Uterus (tissue), 4 donors: ENCODE results near the gene GON4L. TPM values are rescaled to one million over a fixed set of nuclear protein-coding genes. Genes with fewer than 3 reads are reported as not detected.

Experiments
- DNase-seq, 2 donors: peaks; one replicate each; pipeline ENCODE4 v3.0.0-alpha.2; 2019 to 2020
- H3K27ac ChIP-seq, 2 donors: fragments of 200-600 bp; sonication (generic); 1 replicate in 1 of 2; 2 replicates in 1 of 2; pipeline ENCODE4 v1.5.1; 2016 to 2018
- H3K27me3 ChIP-seq, 2 donors: fragments of 200-600 bp; sonication (generic); one replicate each; pipeline ENCODE4 v1.5.1; 2018 to 2019; ENCODE audit warnings: control low read depth in 1 of 2
- H3K36me3 ChIP-seq, 2 donors: fragments of 200-600 bp; sonication (generic); one replicate each; pipeline ENCODE4 v1.5.1; 2019; ENCODE audit warnings: control low read depth in 1 of 2
- H3K4me1 ChIP-seq, 2 donors: fragments of 200-600 bp; sonication (generic); one replicate each; pipeline ENCODE4 v1.5.1; 2018 to 2019; ENCODE audit warnings: control low read depth in 1 of 2
- H3K4me3 ChIP-seq, 2 donors: fragments of 200-600 bp; sonication (generic); 1 replicate in 1 of 2; 2 replicates in 1 of 2; pipeline ENCODE4 v1.5.1; 2018 to 2019; ENCODE audit warnings: mild to moderate bottlenecking in 1 of 2
- H3K9me3 ChIP-seq, 2 donors: fragments of 200-600 bp; sonication (generic); one replicate each; pipeline ENCODE4 v1.5.1; 2019; ENCODE audit warnings: control low read depth in 1 of 2
- CTCF ChIP-seq, 4 experiments: fragments of 200-600 bp in 2 of 4; fragments of 450-650 bp in 2 of 4; sonication (generic) in 2 of 4; IDR thresholded peaks; one replicate each; pipeline ENCODE4 v1.5.1; 2016 to 2019; ENCODE audit warnings: antibody characterized with exemption in 4 of 4, mild to moderate bottlenecking in 2 of 4, moderate library complexity in 1 of 4
- POLR2A ChIP-seq, 2 donors: fragments of 450-650 bp; IDR thresholded peaks; one replicate each; pipeline ENCODE4 v1.6.1; 2016; ENCODE audit warnings: antibody characterized with exemption in 2 of 2, mild to moderate bottlenecking in 1 of 2, moderate library complexity in 1 of 2
- intact Hi-C: fragments of 100-400 bp; cut with DNase I; formaldehyde crosslinking; loops from one replicate; pipeline ENCODE4 v1.15.1; 2023; ENCODE audit warnings: low total_unique reads
- total RNA-seq, 4 donors: library from RNA; depleted of rRNA in 3 of 4; stranded (reverse); fragments of >200 nt in 3 of 4; gene quantifications; one replicate each; pipeline versions ENCODE4 v1.1.0 to v1.2.4, GENCODE V29; 2014 to 2023
- donor health status: DM: yes; HTN: yes; CAD: no.

GON4L gene
- total RNA-seq, 4 donors from 2014 or later, result 49.7 to 93.8 (median 51.9) TPM

- H3K27ac ChIP-seq, result no peak overlapping the region
- intact Hi-C loops, result no loop called here
- H3K9me3 ChIP-seq, result no peaks in the 10 kb centered on the region
- no peak overlapping the region for H3K4me3 ChIP-seq
- H3K27me3 ChIP-seq, result no peaks in the 10 kb centered on the region
- peaks cover 0 to 8% of the 10 kb centered on the region in 2 donors for H3K4me1 ChIP-seq
- no peak for DNase-seq
- TF ChIP-seq POLR2A (IDR thresholded peaks at IDR 0.05), result no peak
- TF ChIP-seq CTCF (IDR thresholded peaks at IDR 0.05), result no peak
- H3K36me3 ChIP-seq, result no peaks in the 10 kb centered on the region
Measured at GRCh38 chr1:155889566-155889965, 32.6 kb upstream of the GON4L start.

GRCh38 chr1:155888481-155888880 is 31.5 kb upstream of the GON4L start:
- no peak overlapping the region for H3K27ac ChIP-seq
- no peak overlapping the region for H3K4me3 ChIP-seq
- H3K9me3 ChIP-seq, result no peaks in the 10 kb centered on the region
- H3K27me3 ChIP-seq, result no peaks in the 10 kb centered on the region
- TF ChIP-seq CTCF (IDR thresholded peaks at IDR 0.05) (no peak), POLR2A (IDR thresholded peaks at IDR 0.05) (no peak)
- intact Hi-C loops, result no loop called here
- H3K36me3 ChIP-seq, result no peaks in the 10 kb centered on the region
- peaks cover 0 to 7% of the 10 kb centered on the region in 2 donors for H3K4me1 ChIP-seq
- no peak for DNase-seq

- H3K27ac ChIP-seq, result no peak overlapping the region
- intact Hi-C loops, result no loop called here
- no peak for DNase-seq
Measured at GRCh38 chr1:155884982-155885381, 28.0 kb upstream of the GON4L start.

GRCh38 chr1:155884031-155884960 is 27.3 kb upstream of the GON4L start:
- TF ChIP-seq CTCF (IDR thresholded peaks at IDR 0.05) (no peak), POLR2A (IDR thresholded peaks at IDR 0.05) (no peak)
- Histone ChIP-seq H3K4me1 (no peaks in the 10 kb centered on the region), H3K27me3 (no peaks in the 10 kb centered on the region), H3K36me3 (no peaks in the 10 kb centered on the region), H3K27ac (no peak overlapping the region), H3K9me3 (no peaks in the 10 kb centered on the region), H3K4me3 (no peak overlapping the region)
- DNase-seq, result no peak
- intact Hi-C loops, result no loop called here

More at GRCh38 chr1:155884982-155885381, 28.0 kb upstream of the GON4L start:
- TF ChIP-seq POLR2A (IDR thresholded peaks at IDR 0.05), result no peak
- Histone ChIP-seq H3K36me3 (no peaks in the 10 kb centered on the region), H3K4me3 (no peak overlapping the region), H3K4me1 (no peaks in the 10 kb centered on the region), H3K27me3 (no peaks in the 10 kb centered on the region), H3K9me3 (no peaks in the 10 kb centered on the region)

GRCh38 chr1:155882766-155883165 is 25.8 kb upstream of the GON4L start:
- H3K27me3 ChIP-seq, result no peaks in the 10 kb centered on the region
- H3K4me1 ChIP-seq, result no peaks in the 10 kb centered on the region
- no peak for TF ChIP-seq CTCF (IDR thresholded peaks at IDR 0.05)
- no peak for TF ChIP-seq POLR2A (IDR thresholded peaks at IDR 0.05)
- intact Hi-C loops, result no loop called here
- DNase-seq, result no peak
- H3K9me3 ChIP-seq, result no peaks in the 10 kb centered on the region
- no peaks in the 10 kb centered on the region for H3K36me3 ChIP-seq
- no peak overlapping the region for H3K27ac ChIP-seq
- H3K4me3 ChIP-seq, result no peak overlapping the region
